ENCODE data around the gene VASN. TPM values are rescaled to one million over a fixed set of nuclear protein-coding genes. Genes with fewer than 3 reads are reported as not detected.

The VASN gene
- total RNA-seq, 1 donor from 2014 or later, result 4.3 TPM

Other genes with a start within 250 kb of the VASN start
- 426 TPM for gene SRL, start 129.8 kb upstream of the VASN start, total RNA-seq
- 4.7 TPM for gene TFAP4, start 98.8 kb upstream of the VASN start, total RNA-seq
- gene GLIS2, start 55.8 kb upstream of the VASN start, total RNA-seq, result 16.6 TPM
- gene PAM16, start 20.5 kb upstream of the VASN start, total RNA-seq, result 70.0 TPM
- 10.1 TPM for gene CORO7, start 44.7 kb downstream of the VASN start, total RNA-seq
- gene DNAJA3, start 54.0 kb downstream of the VASN start, total RNA-seq, result 83.9 TPM
- 24.7 TPM for gene NMRAL1, start 102.8 kb downstream of the VASN start, total RNA-seq
- gene HMOX2, start 104.5 kb downstream of the VASN start, total RNA-seq, result 121 TPM
- gene CDIP1, start 166.9 kb downstream of the VASN start, total RNA-seq, result 53.3 TPM
- 0.07 TPM for gene C16orf96, start 184.5 kb downstream of the VASN start, total RNA-seq
- gene UBALD1, start 243.0 kb downstream of the VASN start, total RNA-seq, result 32.4 TPM